ENCODE measurements around the gene TCP1.
A peak's percentile ranks its signal among the peaks of the same experiment; 100 is the strongest.
"Not testable (repeated sequence)": the region's sequence is repeated elsewhere in the genome, so short reads cannot be mapped to it uniquely, and the experiment has no call there.

The TCP1 gene

DNA sequence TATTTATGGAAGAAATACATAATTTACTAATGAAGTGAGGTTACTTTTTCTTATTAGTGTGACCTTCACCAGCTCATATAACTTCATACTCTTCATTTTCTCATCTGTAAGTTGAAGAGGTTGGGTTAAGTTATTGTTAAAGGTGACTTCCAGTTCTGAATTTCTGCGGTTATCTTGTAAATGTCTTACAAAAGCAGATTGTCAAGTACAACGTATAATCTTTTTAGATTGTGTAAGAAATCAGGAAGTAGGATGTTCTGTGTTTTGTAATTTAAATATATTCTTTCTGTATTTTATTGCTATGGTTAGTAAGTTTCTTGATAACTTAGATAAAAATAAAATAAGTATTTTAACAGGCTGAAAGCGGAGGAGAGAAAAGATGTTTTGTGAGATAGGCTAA lies 50.1 kb downstream of the TCP1 start:
- no peak for DNase-seq (ENCODE audit: low spot score)

- DNase-seq (ENCODE audit: low spot score): no peak
Measured at GRCh38 chr6:159736908-159737307, 52.5 kb downstream of the TCP1 start.

GRCh38 chr6:159733395-159733794 lies 56.0 kb downstream of the TCP1 start:
- DNase-seq (ENCODE audit: low spot score): not testable (repeated sequence)

DNA sequence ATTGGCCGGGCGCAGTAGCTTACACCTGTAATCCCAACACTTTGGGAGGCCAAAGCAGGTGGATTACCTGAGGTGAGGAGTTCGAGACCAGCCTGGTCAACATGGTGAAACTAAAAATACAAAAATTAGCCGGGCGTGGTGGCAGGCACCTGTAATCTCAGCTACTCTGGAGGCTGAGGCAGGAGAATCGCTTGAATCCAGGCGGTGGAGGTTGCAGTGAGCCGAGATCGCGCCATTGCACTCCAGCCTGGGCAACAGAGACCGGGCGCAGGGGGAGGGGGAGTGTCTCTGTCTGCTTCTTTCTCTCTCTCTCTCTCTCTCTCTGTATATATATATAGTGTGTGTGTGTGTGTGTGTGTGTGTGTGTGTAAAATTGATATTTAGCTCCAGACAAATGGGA lies 56.9 kb downstream of the TCP1 start:
- DNase-seq (ENCODE audit: low spot score): not testable (repeated sequence)

- no peak for DNase-seq (ENCODE audit: low spot score)
Measured at GRCh38 chr6:159730332-159730676, 59.1 kb downstream of the TCP1 start.

DNA sequence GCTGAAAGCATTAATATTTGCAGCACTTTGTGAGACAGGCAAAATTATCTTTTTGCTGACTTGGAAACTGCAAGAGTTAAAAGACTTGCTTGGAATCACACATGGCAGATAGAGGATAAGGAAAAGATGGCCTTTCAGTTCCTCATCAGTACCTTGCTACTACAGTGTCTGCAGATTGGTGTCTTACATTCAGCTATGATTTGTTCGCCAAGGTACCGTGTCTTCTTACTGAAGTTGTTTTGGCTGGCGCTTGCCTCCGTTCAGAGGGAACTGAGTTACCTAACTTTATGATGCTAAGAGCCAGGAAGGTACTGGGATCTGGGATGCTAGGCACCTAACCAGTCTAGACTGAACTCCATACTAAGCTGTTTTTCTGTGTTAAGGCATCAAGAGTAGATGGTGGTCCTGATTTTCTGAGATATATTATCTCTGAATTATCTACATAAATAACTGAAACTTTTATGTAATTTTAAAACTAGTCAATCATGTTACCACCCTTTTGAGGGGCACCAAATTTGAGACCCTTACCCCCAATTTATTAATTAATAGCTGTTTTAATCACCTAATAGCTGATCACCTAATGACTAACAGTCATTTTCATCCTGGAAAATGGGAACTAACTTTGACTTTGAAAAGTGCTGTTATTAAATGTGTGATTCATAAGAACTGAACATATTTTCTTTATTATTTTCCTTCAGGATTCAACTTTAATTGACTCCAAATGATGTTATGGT lies 59.6 kb downstream of the TCP1 start:
- DNase-seq (ENCODE audit: low spot score): peak; percentile 8

GRCh38 chr6:159728531-159728964 lies 60.9 kb downstream of the TCP1 start:
- no peak for DNase-seq (ENCODE audit: low spot score)

All from GM03348 (cell line).